GM12878 (cell line): ENCODE measurements around the gene OXER1. TPM values are rescaled to one million over a fixed set of nuclear protein-coding genes. Genes with fewer than 3 reads are reported as not detected.

Experiments used
- ATAC-seq: fragments of 200-7000 bp; cut with Tn5 transposase; 3 replicates; pipeline ENCODE4 v1.9.1; 2020; ENCODE audit warnings: mild to moderate bottlenecking, moderate library complexity
- BruUV-seq: library from RNA; stranded (reverse); fragments of 400-500 nt; replicated peaks from 2 replicates; lab custom pipeline; 2021; lab: Mats Ljungman, UMichigan
- CTCF ChIA-PET: fragments of 300-600 bp; sonication (Branson Sonifier 250); formaldehyde crosslinking; extraction: SDS; loops from one replicate; lab custom pipeline; 2021; ENCODE audit warnings: inconsistent platforms; lab: Yijun Ruan, JAX
- POLR2A ChIA-PET: fragments of 350-600 bp; formaldehyde crosslinking; extraction: SDS; loops from one replicate; lab custom pipeline; 2021; ENCODE audit warnings: inconsistent platforms; lab: Charles Lee
- RAD21 ChIA-PET: fragments of 300-600 bp; sonication (Branson Sonifier 250); formaldehyde crosslinking; loops from one replicate; lab custom pipeline; 2023; ENCODE audit warnings: antibody characterized with exemption; ENCODE audit not compliant: unreplicated experiment; lab: Charles Lee
- SMC1A ChIA-PET: fragments of 300-600 bp; sonication (Branson Sonifier 250); formaldehyde crosslinking; loops from one replicate; lab custom pipeline; 2023; ENCODE audit not compliant: unreplicated experiment, uncharacterized antibody; lab: Charles Lee
- DNase-seq: peaks from one replicate; pipeline ENCODE4 v3.0.0-alpha.2; 2011; ENCODE audit warnings: low read depth, low spot score
- FAIRE-seq: peaks from 3 replicates; lab custom pipeline; 2011; peaks lifted over from hg19 to GRCh38; lab: Jason Lieb, UNC
- H2AFZ ChIP-seq: 2 replicates; pipeline ENCODE4 v1.6.0; 2011; ENCODE audit warnings: low read depth, low read length, control low read depth; ENCODE audit not compliant: control insufficient read depth
- H3K27ac ChIP-seq: 2 replicates; pipeline ENCODE4 v1.5.1; 2011; ENCODE audit warnings: control low read depth; ENCODE audit not compliant: control insufficient read depth, insufficient read depth
- H3K27me3 ChIP-seq, 2 experiments: replicated peaks in 1 of 2; 2 replicates each; pipeline versions ENCODE4 v1.6.0 to v1.6.1; 2011; ENCODE audit warnings: low read length in 1 of 2; ENCODE audit not compliant: control insufficient read depth in 2 of 2, insufficient read depth in 2 of 2
- H3K36me3 ChIP-seq, 2 experiments: 2 replicates each; pipeline ENCODE4 v1.5.1; 2011; ENCODE audit warnings: low read length in 1 of 2; ENCODE audit not compliant: control insufficient read depth in 2 of 2, insufficient read depth in 2 of 2
- H3K4me1 ChIP-seq: 2 replicates; pipeline ENCODE4 v1.6.1; 2011; ENCODE audit warnings: mild to moderate bottlenecking, low read length, moderate library complexity, mixed read lengths; ENCODE audit not compliant: control insufficient read depth, insufficient read depth
- H3K4me2 ChIP-seq: 2 replicates; pipeline ENCODE4 v1.6.0; 2011; ENCODE audit warnings: control low read depth; ENCODE audit not compliant: control insufficient read depth, insufficient read depth
- H3K4me3 ChIP-seq: fragments of 200-600 bp; sonication (generic); 2 replicates; pipeline ENCODE4 v1.5.1; 2016
- H3K79me2 ChIP-seq: 2 replicates; pipeline ENCODE4 v1.6.0; 2011; ENCODE audit warnings: low read length; ENCODE audit not compliant: control insufficient read depth, insufficient read depth
- H3K9ac ChIP-seq: 2 replicates; pipeline ENCODE4 v1.8.0; 2011; ENCODE audit warnings: low read length, control low read depth, mixed read lengths; ENCODE audit not compliant: control insufficient read depth, insufficient read depth
- H3K9me3 ChIP-seq: replicated peaks from 3 replicates; pipeline ENCODE4 v1.5.1; 2011; ENCODE audit warnings: mild to moderate bottlenecking, low read length; ENCODE audit not compliant: control insufficient read depth, insufficient read depth
- H4K20me1 ChIP-seq: 2 replicates; pipeline ENCODE4 v1.6.0; 2011; ENCODE audit not compliant: control insufficient read depth, insufficient read depth
- BACH1 ChIP-seq: fragments of 450-650 bp; IDR thresholded peaks from 2 replicates; pipeline ENCODE4 v1.6.1; 2017; ENCODE audit warnings: mild to moderate bottlenecking, borderline replicate concordance
- CHD2 ChIP-seq: IDR thresholded peaks from 2 replicates; pipeline ENCODE4 v1.6.1; 2011; ENCODE audit warnings: low read depth, low read length, improper control_type of control experiment, borderline replicate concordance
- CTCF ChIP-seq, 3 experiments: IDR thresholded peaks in 2 of 3; conservative IDR thresholded peaks in 1 of 3; 2 replicates each; pipeline ENCODE4 v1.5.1; 2011; ENCODE audit warnings: low read depth in 3 of 3, low read length in 3 of 3, mild to moderate bottlenecking in 3 of 3, control low read depth in 2 of 3, moderate library complexity in 2 of 3, inconsistent platforms in 1 of 3, mixed read lengths in 1 of 3; ENCODE audit not compliant: control insufficient read depth in 2 of 3, insufficient read depth in 1 of 3; ENCODE audit errors: extremely low read depth in 1 of 3
- EGR1 ChIP-seq, 2 experiments: IDR thresholded peaks; 1 replicate in 1 of 2; 2 replicates in 1 of 2; pipeline ENCODE4 v1.6.1; 2011 to 2012; ENCODE audit warnings: low read depth in 2 of 2, low read length in 2 of 2, borderline replicate concordance in 1 of 2, mild to moderate bottlenecking in 1 of 2, moderate library complexity in 1 of 2
- FOXM1 ChIP-seq: IDR thresholded peaks from 2 replicates; pipeline ENCODE4 v1.6.1; 2012; ENCODE audit warnings: low read depth, mild to moderate bottlenecking, inconsistent platforms, low read length, moderate library complexity
- GATAD2B ChIP-seq: fragments of 450-650 bp; conservative IDR thresholded peaks from 2 replicates; pipeline ENCODE4 v1.6.1; 2017; ENCODE audit warnings: low read depth, mild to moderate bottlenecking, moderate library complexity
- MXI1 ChIP-seq: fragments of 150-350 bp; IDR thresholded peaks from 2 replicates; pipeline ENCODE4 v1.6.1; 2011; ENCODE audit warnings: low read depth, mild to moderate bottlenecking, inconsistent platforms, low read length, improper control_type of control experiment
- NKRF ChIP-seq: fragments of 450-650 bp; conservative IDR thresholded peaks from 2 replicates; pipeline ENCODE4 v1.6.1; 2017; ENCODE audit warnings: mild to moderate bottlenecking, moderate library complexity
- RAD21 ChIP-seq: IDR thresholded peaks from 2 replicates; pipeline ENCODE4 v1.6.1; 2011; ENCODE audit warnings: mild to moderate bottlenecking, low read depth, low read length, moderate library complexity; ENCODE audit not compliant: insufficient read depth
- RELA ChIP-seq: fragments of 450-650 bp; IDR thresholded peaks from 2 replicates; pipeline ENCODE4 v1.8.0; 2014; ENCODE audit warnings: borderline replicate concordance; ENCODE audit not compliant: partially characterized antibody
- RUNX3 ChIP-seq: IDR thresholded peaks from 2 replicates; pipeline ENCODE4 v1.6.1; 2012; ENCODE audit warnings: low read length, inconsistent platforms
- SMARCA5 ChIP-seq: fragments of 450-650 bp; IDR thresholded peaks from 2 replicates; pipeline ENCODE4 v1.6.1; 2017; ENCODE audit warnings: mild to moderate bottlenecking
- SPI1 ChIP-seq: IDR thresholded peaks from 2 replicates; pipeline ENCODE4 v1.6.1; 2011; ENCODE audit warnings: low read depth, mild to moderate bottlenecking, low read length, moderate library complexity, borderline replicate concordance; ENCODE audit not compliant: insufficient read depth
- STAT1 ChIP-seq: fragments of 450-650 bp; conservative IDR thresholded peaks from 2 replicates; pipeline ENCODE4 v1.6.1; 2014; ENCODE audit warnings: antibody characterized with exemption, mild to moderate bottlenecking
- TAF1 ChIP-seq: IDR thresholded peaks from 2 replicates; pipeline ENCODE4 v1.6.1; 2011; ENCODE audit warnings: mild to moderate bottlenecking, low read depth, low read length, borderline replicate concordance
- TCF12 ChIP-seq: IDR thresholded peaks from 2 replicates; pipeline ENCODE4 v1.6.1; 2011; ENCODE audit warnings: low read depth, mild to moderate bottlenecking, low read length
- TCF3 ChIP-seq: IDR thresholded peaks from 2 replicates; pipeline ENCODE4 v1.6.1; 2012; ENCODE audit warnings: low read depth, mild to moderate bottlenecking, low read length, borderline replicate concordance; ENCODE audit not compliant: insufficient read depth
- YY1 ChIP-seq: IDR thresholded peaks from 2 replicates; pipeline ENCODE4 v1.6.1; 2011; ENCODE audit warnings: low read depth, mild to moderate bottlenecking, low read length
- ZNF622 ChIP-seq: fragments of 450-650 bp; IDR thresholded peaks from 2 replicates; pipeline ENCODE4 v1.6.1; 2017; ENCODE audit warnings: mild to moderate bottlenecking, inconsistent platforms
- ZSCAN29 ChIP-seq: fragments of 450-650 bp; IDR thresholded peaks from 2 replicates; pipeline ENCODE4 v1.6.1; 2017; ENCODE audit warnings: mild to moderate bottlenecking, moderate library complexity
- WGBS: methylation state at CpG from one replicate; pipeline ENCODE4 v1.1.6; 2016; ENCODE audit warnings: low lambda C conversion rate; ENCODE audit not compliant: insufficient replicate concordance, insufficient coverage; ENCODE audit errors: missing lambda C conversion rate; 5-methylcytosine and 5-hydroxymethylcytosine counted together
- in situ Hi-C: fragments of 300-500 bp; cut with MboI; formaldehyde crosslinking; loops from 9 replicates; pipeline ENCODE4 v1.14.3; 2018; ENCODE audit warnings: mixed read lengths
- intact Hi-C: fragments of 100-400 bp; cut with micrococcal nuclease; formaldehyde crosslinking; loops from one replicate; pipeline ENCODE4 v1.14.2; 2022; ENCODE audit not compliant: unreplicated experiment
- polyA plus RNA-seq, 11 experiments: library from polyadenylated mRNA; depleted of rRNA in 4 of 11; unstranded in 6 of 11; stranded (reverse) in 5 of 11; fragments of >200 nt; fragmentation: Nextera tagmentation in 4 of 11; fragmentation: Illumina TruSeq in 1 of 11; extraction: Ambion mirVana in 4 of 11; extraction: Trizol in 1 of 11; gene quantifications; 1 replicate in 1 of 11; 2 replicates in 10 of 11; pipeline versions ENCODE4 v1.2.1 to v1.2.3, GENCODE V29; 2011 to 2016; ENCODE audit warnings: inconsistent platforms in 2 of 11, missing spikeins in 2 of 11, low read depth in 1 of 11
- total RNA-seq, 4 experiments: library from RNA; depleted of rRNA in 3 of 4; stranded (reverse); fragments of >200 nt in 3 of 4; fragmentation: Illumina TruSeq in 1 of 4; extraction: Trizol in 1 of 4; gene quantifications; 2 replicates each; pipeline versions ENCODE4 v1.2.1 to v1.2.3, GENCODE V29; 2013 to 2021

The OXER1 gene
- total and polyA plus RNA-seq, 10 of the 15 experiments (the other 5 are each of a cell fraction or from before 2014, with no cell fraction given): 0.11 to 8.6 (median 3.3) TPM

- H3K4me1 ChIP-seq: peaks cover 9% of the 10 kb centered on the region
- ChIA-PET CTCF (interaction anchor here (0.6 to 6.1 kb wide), 6 partner anchors 9 to 732 kb away, joined by 3 to 69 read pairs (median 8); partner anchors contain the start of gene HAAO), SMC1A (interaction anchor here (1.1 to 3.7 kb wide), 6 partner anchors 9 to 311 kb away, joined by 3 to 60 read pairs (median 6); partner anchors contain the start of gene HAAO), POLR2A (interaction anchor here (0.6 to 3.8 kb wide), 5 partner anchors 9 to 512 kb away, joined by 3 to 99 read pairs (median 13); partner anchors contain the start of gene HAAO), RAD21 (interaction anchor here (1.2 to 3.5 kb wide), 9 partner anchors 9 to 413 kb away, joined by 3 to 96 read pairs (median 5); partner anchors contain the start of gene HAAO)
- intact Hi-C loops (loop anchor here (1.0 to 5.0 kb wide), 2 partner anchors 14 to 418 kb away; partner anchors contain the start of gene ZFP36L2), in situ Hi-C loops (no loop called here)
- H3K4me3 ChIP-seq: peak overlapping the region; percentile 68
- DNase-seq (no peak), ATAC-seq (no peak), FAIRE-seq (no peak)
- no peaks in the 10 kb centered on the region for H4K20me1 ChIP-seq
- no peaks in the 10 kb centered on the region for H3K79me2 ChIP-seq
- WGBS: under 1% methylated on average over 28 of the region's 35 CpGs
- peak overlapping the region; percentile 97 for H3K9ac ChIP-seq
- no peaks in the 10 kb centered on the region for H3K27me3 ChIP-seq
- H3K36me3 ChIP-seq: no peaks in the 10 kb centered on the region
- no peaks in the 10 kb centered on the region; the same call in 2 of the 3 replicates for H3K9me3 ChIP-seq
- peak overlapping the region; percentile 74; the same call in 1 of the 2 replicates for H2AFZ ChIP-seq
- H3K27ac ChIP-seq: peak overlapping the region; percentile 97
- BruUV-seq: no TSS peak
- peak overlapping the region; percentile 54 for H3K4me2 ChIP-seq
- TF ChIP-seq CHD2 (no peak), SMARCA5 (peak; percentile 47; the same call in 1 of the 2 replicates), YY1 (peak; percentile 19; the same call in 1 of the 2 replicates), ZNF622 (no peak), SPI1 (no peak), TCF12 (0 out of 2 replicates have a peak, but pooled peaks have one; percentile 20), FOXM1 (no peak), RELA (no peak), NKRF (0 out of 2 replicates have a peak, but pooled peaks have one; percentile 36), RAD21 (peak; percentile 16; the same call in 1 of the 2 replicates), ZSCAN29 (0 out of 2 replicates have a peak, but pooled peaks have one; percentile 67), MXI1 (no peak), RUNX3 (0 out of 2 replicates have a peak, but pooled peaks have one; percentile 5), GATAD2B (no peak; the same call in none of the 2 replicates), STAT1 (0 out of 2 replicates have a peak, but pooled peaks have one; percentile 20), TCF3 (no peak), CTCF (IDR thresholded peaks at IDR 0.05 in 2 of 3, conservative IDR thresholded peaks at IDR 0.05 in 1 of 3; ENCODE audit: control insufficient read depth in 2 of 3, extremely low read depth in 1 of 3, insufficient read depth in 1 of 3, low read depth in 3 of 3, low read length in 3 of 3) (peak; percentile 12 to 25 (median 19); a peak in 3 of 6 replicates), EGR1 (IDR thresholded peaks at IDR 0.05; ENCODE audit: borderline replicate concordance in 1 of 2, low read depth in 2 of 2, low read length in 2 of 2) (0 out of 3 replicates have a peak, but pooled peaks of 1 of the 2 experiments have one; percentile 40), TAF1 (peak; percentile 44; the same call in 1 of the 2 replicates), BACH1 (peak; percentile 48)
Measured at GRCh38 chr2:42809819-42810120, 45.8 kb upstream of the OXER1 start.
